AG04449 (cell line): ENCODE measurements around the gene PTPRG.

Experiments used
- CTCF ChIA-PET: fragments of 350-600 bp; formaldehyde crosslinking; extraction: SDS; loops from one replicate; lab custom pipeline; 2021; ENCODE audit warnings: antibody characterized with exemption; lab: Yijun Ruan, JAX
- POLR2A ChIA-PET: fragments of 400-600, 350-600 bp; formaldehyde crosslinking; extraction: SDS; loops from one replicate; lab custom pipeline; 2020; ENCODE audit warnings: antibody characterized with exemption, inconsistent platforms; lab: Yijun Ruan, JAX
- DNase-seq: peaks from one replicate; pipeline ENCODE4 v3.0.0-alpha.2; 2010; ENCODE audit warnings: low read depth, low spot score
- H3K4me3 ChIP-seq: 2 replicates; pipeline ENCODE4 v1.5.1; 2011; ENCODE audit warnings: low read depth, mild to moderate bottlenecking, control low read depth, low read length
- CTCF ChIP-seq: IDR thresholded peaks from one replicate; pipeline ENCODE4 v1.5.1; 2011; ENCODE audit warnings: mild to moderate bottlenecking, moderate library complexity, low read length, control low read depth, inconsistent platforms; ENCODE audit not compliant: insufficient read depth; ENCODE audit errors: missing control alignments

Gene PTPRG

GRCh38 chr3:61650719-61651410, 89.5 kb downstream of the PTPRG start:
- no peak overlapping the region for H3K4me3 ChIP-seq
- POLR2A ChIA-PET = no interaction called here
- TF ChIP-seq CTCF = no peak
- no peak for DNase-seq
- CTCF ChIA-PET = no interaction called here

GRCh38 chr3:61657689-61658088, 96.3 kb downstream of the PTPRG start:
- H3K4me3 ChIP-seq = no peak overlapping the region
- DNase-seq = no peak
- ChIA-PET CTCF (interaction anchor here (1.2 kb wide), 1 partner anchor 16 kb away, joined by 3 read pairs; no protein-coding TSS in a partner anchor), POLR2A (no interaction called here)
- TF ChIP-seq CTCF = no peak

GRCh38 chr3:61662861-61663260, 101.5 kb downstream of the PTPRG start:
- CTCF ChIA-PET = no interaction called here

GRCh38 chr3:61663356-61664104, 102.2 kb downstream of the PTPRG start:
- no peak for TF ChIP-seq CTCF
- ChIA-PET CTCF (no interaction called here), POLR2A (interaction anchor here (0.9 to 1.4 kb wide), 2 partner anchors 33 to 88 kb away, joined by 3 to 4 read pairs; no protein-coding TSS in a partner anchor)
- DNase-seq = no peak
- peak overlapping the region; percentile 61 for H3K4me3 ChIP-seq

More at GRCh38 chr3:61662861-61663260, 101.5 kb downstream of the PTPRG start:
- no peak for TF ChIP-seq CTCF
- no peak for DNase-seq
- POLR2A ChIA-PET = no interaction called here
- H3K4me3 ChIP-seq = no peak overlapping the region

- peak; percentile 87 for DNase-seq
- ChIA-PET POLR2A (interaction anchor here (0.9 to 1.4 kb wide), 2 partner anchors 34 to 89 kb away, joined by 3 to 4 read pairs; no protein-coding TSS in a partner anchor), CTCF (no interaction called here)
- H3K4me3 ChIP-seq = peak overlapping the region; percentile 61
- TF ChIP-seq CTCF = no peak
Observed at GRCh38 chr3:61664105-61664482, 102.7 kb downstream of the PTPRG start.

- CTCF ChIA-PET = no interaction called here
- H3K4me3 ChIP-seq = no peak overlapping the region
- POLR2A ChIA-PET = no interaction called here
- no peak for DNase-seq
- TF ChIP-seq CTCF = no peak
Observed at GRCh38 chr3:61665121-61665520, 103.8 kb downstream of the PTPRG start.
